KMS-11 (cell line): Measurements from ENCODE around the gene KRTAP12-4.

ENCODE experiments used
- H2AFZ ChIP-seq: fragments of 200-600 bp; sonication (generic); 2 replicates; pipeline ENCODE4 v1.6.1; 2016; ENCODE audit warnings: antibody characterized with exemption, mixed run types, low read depth
- H3K27ac ChIP-seq: fragments of 200-600 bp; sonication (generic); 2 replicates; pipeline ENCODE4 v1.6.1; 2016; ENCODE audit warnings: mild to moderate bottlenecking, mixed run types
- H3K27me3 ChIP-seq: fragments of 200-600 bp; sonication (generic); 2 replicates; pipeline ENCODE4 v1.6.1; 2017; ENCODE audit warnings: mild to moderate bottlenecking, low read depth, mixed run types, moderate library complexity; ENCODE audit not compliant: insufficient read depth
- H3K36me3 ChIP-seq: fragments of 200-600 bp; sonication (generic); 2 replicates; pipeline ENCODE4 v1.6.1; 2017; ENCODE audit warnings: mild to moderate bottlenecking, mixed run types; ENCODE audit not compliant: insufficient read depth
- H3K4me1 ChIP-seq: fragments of 200-600 bp; sonication (generic); 2 replicates; pipeline ENCODE4 v1.6.1; 2016; ENCODE audit warnings: mild to moderate bottlenecking, low read depth, mixed run types; ENCODE audit not compliant: poor library complexity, severe bottlenecking
- H3K4me2 ChIP-seq: fragments of 200-600 bp; sonication (generic); 2 replicates; pipeline ENCODE4 v1.7.0; 2016; ENCODE audit warnings: mild to moderate bottlenecking, mixed run types
- H3K4me3 ChIP-seq: fragments of 200-600 bp; sonication (generic); IDR thresholded peaks from 2 replicates; pipeline ENCODE4 v1.6.1; 2017; ENCODE audit warnings: low read depth, low read length, mixed read lengths; ENCODE audit not compliant: insufficient read depth
- H3K79me2 ChIP-seq: fragments of 200-600 bp; sonication (generic); 2 replicates; pipeline ENCODE4 v1.6.1; 2016; ENCODE audit warnings: low read depth, mixed run types; ENCODE audit not compliant: insufficient read depth
- H3K9ac ChIP-seq: fragments of 200-600 bp; sonication (generic); 2 replicates; pipeline ENCODE4 v1.6.1; 2016; ENCODE audit warnings: mild to moderate bottlenecking, mixed run types
- H4K20me1 ChIP-seq: fragments of 200-600 bp; sonication (generic); 2 replicates; pipeline ENCODE4 v1.6.1; 2016; ENCODE audit warnings: mild to moderate bottlenecking, mixed run types; ENCODE audit not compliant: insufficient read depth
- TF ChIP-seq, protein P1 (sequence below): fragments of 200-600 bp; sonication (generic); conservative IDR thresholded peaks from 2 replicates; pipeline ENCODE4 v1.6.1; 2017; ENCODE audit warnings: low read depth, mild to moderate bottlenecking, antibody characterized with exemption, low read length, moderate library complexity, mixed read lengths

Gene KRTAP12-4

DNA sequence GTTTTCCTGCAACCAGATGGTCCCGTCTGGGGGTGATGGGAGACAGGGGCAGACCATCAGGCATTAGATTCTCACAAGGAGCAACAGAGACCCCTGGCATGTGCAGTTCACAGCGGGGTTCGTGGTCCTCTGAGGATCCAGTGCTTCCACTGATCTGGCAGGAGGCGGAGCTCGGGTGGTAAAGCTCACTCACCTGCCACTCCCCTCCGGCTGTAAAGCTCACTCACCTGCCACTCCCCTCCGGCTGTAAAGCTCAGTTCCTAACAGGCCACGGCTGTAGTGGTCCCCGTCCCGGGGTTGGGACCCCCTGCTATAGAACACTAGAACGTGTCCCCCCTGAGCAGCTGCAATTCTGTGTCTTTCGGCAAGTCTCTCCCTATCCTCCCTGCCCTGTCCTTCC, 47.1 kb upstream of the KRTAP12-4 start:
- Histone ChIP-seq H3K4me1 (no peaks in the 10 kb centered on the region), H3K79me2 (no peaks in the 10 kb centered on the region), H3K4me2 (no peak overlapping the region), H3K27ac (no peak overlapping the region), H3K4me3 (no peak overlapping the region), H3K27me3 (peaks cover 82% of the 10 kb centered on the region), H3K9ac (no peak overlapping the region), H3K36me3 (no peaks in the 10 kb centered on the region), H4K20me1 (no peaks in the 10 kb centered on the region), H2AFZ (no peak overlapping the region)
- TF ChIP-seq, protein P1, sequence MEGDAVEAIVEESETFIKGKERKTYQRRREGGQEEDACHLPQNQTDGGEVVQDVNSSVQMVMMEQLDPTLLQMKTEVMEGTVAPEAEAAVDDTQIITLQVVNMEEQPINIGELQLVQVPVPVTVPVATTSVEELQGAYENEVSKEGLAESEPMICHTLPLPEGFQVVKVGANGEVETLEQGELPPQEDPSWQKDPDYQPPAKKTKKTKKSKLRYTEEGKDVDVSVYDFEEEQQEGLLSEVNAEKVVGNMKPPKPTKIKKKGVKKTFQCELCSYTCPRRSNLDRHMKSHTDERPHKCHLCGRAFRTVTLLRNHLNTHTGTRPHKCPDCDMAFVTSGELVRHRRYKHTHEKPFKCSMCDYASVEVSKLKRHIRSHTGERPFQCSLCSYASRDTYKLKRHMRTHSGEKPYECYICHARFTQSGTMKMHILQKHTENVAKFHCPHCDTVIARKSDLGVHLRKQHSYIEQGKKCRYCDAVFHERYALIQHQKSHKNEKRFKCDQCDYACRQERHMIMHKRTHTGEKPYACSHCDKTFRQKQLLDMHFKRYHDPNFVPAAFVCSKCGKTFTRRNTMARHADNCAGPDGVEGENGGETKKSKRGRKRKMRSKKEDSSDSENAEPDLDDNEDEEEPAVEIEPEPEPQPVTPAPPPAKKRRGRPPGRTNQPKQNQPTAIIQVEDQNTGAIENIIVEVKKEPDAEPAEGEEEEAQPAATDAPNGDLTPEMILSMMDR = no peak

DNA sequence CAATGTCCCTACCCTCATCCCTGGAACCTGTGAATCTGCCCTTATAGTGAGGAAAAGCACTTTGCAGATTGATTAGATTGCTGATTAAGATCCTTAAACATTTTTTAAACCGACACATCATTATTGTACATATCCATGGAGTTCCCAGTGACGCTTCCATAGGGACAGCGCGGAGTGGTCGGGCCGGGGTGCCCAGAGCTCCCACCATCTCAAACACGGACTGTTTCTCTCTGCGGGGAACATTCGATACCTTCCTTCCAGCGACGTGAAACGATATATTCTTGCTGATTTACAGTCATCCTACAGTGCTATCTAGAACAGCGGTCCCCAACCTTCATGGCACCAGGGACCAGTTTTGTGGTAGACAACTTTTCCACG, 46.6 kb upstream of the KRTAP12-4 start:
- H3K9ac ChIP-seq = no peak overlapping the region
- H3K79me2 ChIP-seq = no peaks in the 10 kb centered on the region
- H2AFZ ChIP-seq = no peak overlapping the region
- no peaks in the 10 kb centered on the region for H3K4me1 ChIP-seq
- no peaks in the 10 kb centered on the region for H4K20me1 ChIP-seq
- no peaks in the 10 kb centered on the region for H3K36me3 ChIP-seq
- peaks cover 84% of the 10 kb centered on the region for H3K27me3 ChIP-seq
- TF ChIP-seq, protein P1 = no peak
- no peak overlapping the region for H3K4me3 ChIP-seq
- no peak overlapping the region for H3K4me2 ChIP-seq
- no peak overlapping the region for H3K27ac ChIP-seq

DNA sequence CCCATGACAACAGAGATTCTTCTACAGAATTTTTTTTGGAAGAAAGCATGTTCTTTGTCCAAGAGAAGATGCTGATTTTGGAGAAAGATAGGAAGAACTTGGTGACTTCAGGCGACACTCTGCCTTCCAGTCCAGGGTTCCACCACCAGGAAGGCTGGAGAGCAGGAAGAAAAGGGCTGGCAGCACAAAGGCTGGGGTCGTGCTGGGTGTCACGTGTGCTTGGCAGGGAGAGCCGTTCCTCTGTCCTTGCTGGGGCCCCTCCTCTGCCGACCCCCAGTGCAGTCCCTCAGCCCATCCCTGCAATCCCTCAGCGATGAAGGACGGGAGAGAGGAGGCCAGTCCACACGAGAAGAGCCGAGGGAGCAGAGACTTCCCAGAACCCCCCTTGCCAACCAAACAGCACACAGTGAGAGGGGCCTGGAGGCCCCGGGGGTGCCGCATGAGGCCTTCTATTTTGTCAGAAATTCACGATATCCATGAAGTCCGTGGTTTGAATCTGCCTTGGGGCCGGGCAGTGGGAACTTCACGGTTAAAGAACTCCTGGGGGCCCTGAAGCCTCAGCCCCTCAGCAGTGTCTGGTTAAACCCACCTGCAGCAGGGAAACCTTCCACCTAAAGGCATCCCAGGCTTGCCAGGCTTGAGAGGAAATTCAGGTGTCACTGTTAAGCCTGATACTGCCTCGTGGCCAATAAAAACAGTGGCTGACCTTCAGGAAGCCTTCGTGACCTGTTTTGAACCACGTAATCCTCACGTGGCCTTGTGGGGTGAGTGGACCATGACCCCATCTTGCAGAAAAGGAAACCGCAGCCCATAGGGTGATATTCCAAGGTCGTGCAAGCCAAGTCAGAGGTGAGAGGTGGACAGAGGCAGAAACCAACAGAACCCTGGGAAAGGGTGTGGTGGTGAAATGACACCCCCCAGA, 45.9 kb upstream of the KRTAP12-4 start:
- Histone ChIP-seq H3K79me2 (no peaks in the 10 kb centered on the region), H3K27ac (no peak overlapping the region), H3K4me2 (no peak overlapping the region), H3K4me3 (no peak overlapping the region), H3K36me3 (no peaks in the 10 kb centered on the region), H3K4me1 (no peaks in the 10 kb centered on the region), H3K9ac (no peak overlapping the region), H3K27me3 (peaks cover 89% of the 10 kb centered on the region), H2AFZ (no peak overlapping the region), H4K20me1 (no peaks in the 10 kb centered on the region)
- TF ChIP-seq, protein P1 = no peak

DNA sequence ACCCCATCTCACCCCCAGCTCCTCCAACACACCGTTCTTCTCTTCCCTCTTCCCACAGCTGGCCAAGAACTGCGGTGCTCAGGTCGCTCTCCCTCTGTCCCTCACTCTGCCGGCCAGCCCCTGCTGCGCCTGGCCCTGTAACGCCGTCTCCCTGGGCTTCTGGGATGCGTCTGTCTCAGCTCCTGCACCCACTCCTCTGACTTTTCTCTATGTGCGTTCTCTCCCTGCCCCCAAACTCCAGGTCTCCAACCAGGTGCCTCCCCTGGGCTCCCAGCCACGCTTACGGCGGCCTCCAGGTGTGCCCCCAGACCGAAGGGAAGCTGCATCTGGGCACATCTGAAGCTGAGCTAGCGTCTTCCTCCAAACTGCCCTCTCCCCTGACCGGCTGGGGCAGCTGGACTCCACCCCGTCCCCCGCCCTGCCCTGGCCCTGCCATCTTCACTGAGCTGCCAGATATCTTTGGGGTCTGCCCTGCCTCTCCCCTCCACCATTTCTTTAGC, 45.1 kb upstream of the KRTAP12-4 start:
- H2AFZ ChIP-seq = no peak overlapping the region
- no peaks in the 10 kb centered on the region for H3K4me1 ChIP-seq
- TF ChIP-seq, protein P1 = no peak
- no peak overlapping the region for H3K9ac ChIP-seq
- H4K20me1 ChIP-seq = no peaks in the 10 kb centered on the region
- H3K27ac ChIP-seq = no peak overlapping the region
- H3K36me3 ChIP-seq = no peaks in the 10 kb centered on the region
- peaks cover 89% of the 10 kb centered on the region for H3K27me3 ChIP-seq
- H3K79me2 ChIP-seq = no peaks in the 10 kb centered on the region
- H3K4me2 ChIP-seq = no peak overlapping the region
- H3K4me3 ChIP-seq = no peak overlapping the region
